NCI-H526 treated with DMSO at 0.1 percent for 48 hours (cell line): Measurements from ENCODE around the gene ICA1.
"Not testable (repeated sequence)": the region's sequence is repeated elsewhere in the genome, so short reads cannot be mapped to it uniquely, and the experiment has no call there.

Source experiments
- DNase-seq: peaks from one replicate; lab custom pipeline; 2025; lab: John Stamatoyannopoulos, UW

The ICA1 gene

GRCh38 chr7:8094164-8095140 is 167.5 kb downstream of the ICA1 start:
- no peak for DNase-seq

GRCh38 chr7:8092140-8092539 is 169.8 kb downstream of the ICA1 start:
- no peak for DNase-seq

- no peak for DNase-seq
These were observed 172.8 kb downstream of the ICA1 start for GRCh38 chr7:8089036-8089780.

- DNase-seq = no peak
These were observed 175.7 kb downstream of the ICA1 start for GRCh38 chr7:8086239-8086638.

GRCh38 chr7:8085420-8085819 is 176.5 kb downstream of the ICA1 start:
- DNase-seq = no peak

DNA sequence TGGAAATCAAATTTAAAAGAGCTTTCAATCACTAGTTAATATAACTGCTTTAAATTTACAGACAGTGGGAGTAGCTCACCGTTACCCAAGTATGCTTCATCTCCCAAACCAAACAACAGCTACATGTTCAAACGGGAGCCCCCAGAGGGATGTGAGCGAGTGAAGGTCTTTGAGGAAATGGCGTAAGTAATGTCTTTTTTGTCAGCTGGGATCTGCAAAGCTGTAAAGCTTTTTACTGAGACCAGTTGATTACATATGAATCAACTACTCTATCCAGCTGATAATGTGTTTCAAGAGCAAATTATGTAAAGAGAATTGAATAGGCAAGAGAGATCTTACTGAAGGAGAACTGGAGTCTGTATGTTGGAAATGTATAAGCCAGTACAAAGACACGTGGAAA is 177.1 kb downstream of the ICA1 start:
- DNase-seq = no peak

DNA sequence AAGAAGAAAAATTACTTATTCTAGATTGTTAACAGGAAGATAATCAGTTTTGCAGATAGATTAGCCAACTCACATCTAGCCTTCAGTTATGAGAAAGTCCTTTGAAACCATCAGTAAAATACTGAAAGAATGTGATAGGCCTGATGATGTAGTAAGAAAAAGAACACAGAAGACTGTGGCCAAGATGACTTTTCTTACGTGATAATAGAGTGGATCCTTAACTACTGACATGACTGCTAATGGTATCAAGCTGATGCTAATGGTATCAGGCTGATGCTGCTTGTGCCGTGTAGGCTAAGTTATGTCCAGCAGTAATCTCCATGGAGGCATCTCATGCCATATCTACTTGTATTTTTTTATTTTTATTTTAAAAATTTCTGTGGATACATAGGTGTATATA is 179.2 kb downstream of the ICA1 start:
- no peak for DNase-seq

DNA sequence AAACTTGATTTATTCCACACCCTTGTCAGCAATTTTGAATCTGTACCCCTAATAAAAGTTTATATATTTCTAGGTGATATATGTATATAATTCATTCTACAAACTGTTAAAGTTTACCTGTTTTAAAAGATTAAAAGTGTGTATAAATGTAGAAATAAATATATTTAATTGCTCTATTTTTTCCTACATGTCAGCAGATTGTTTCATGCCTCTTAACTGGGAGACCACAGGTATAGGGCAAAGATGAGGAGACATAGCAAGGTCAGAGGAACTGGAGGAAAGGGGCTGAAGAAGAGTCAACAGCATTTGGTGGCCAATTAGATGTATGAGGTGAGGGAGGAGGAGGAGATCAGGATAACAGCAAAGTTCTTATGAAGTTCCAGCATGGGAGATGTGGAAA is 183.5 kb downstream of the ICA1 start:
- DNase-seq = no peak

DNA sequence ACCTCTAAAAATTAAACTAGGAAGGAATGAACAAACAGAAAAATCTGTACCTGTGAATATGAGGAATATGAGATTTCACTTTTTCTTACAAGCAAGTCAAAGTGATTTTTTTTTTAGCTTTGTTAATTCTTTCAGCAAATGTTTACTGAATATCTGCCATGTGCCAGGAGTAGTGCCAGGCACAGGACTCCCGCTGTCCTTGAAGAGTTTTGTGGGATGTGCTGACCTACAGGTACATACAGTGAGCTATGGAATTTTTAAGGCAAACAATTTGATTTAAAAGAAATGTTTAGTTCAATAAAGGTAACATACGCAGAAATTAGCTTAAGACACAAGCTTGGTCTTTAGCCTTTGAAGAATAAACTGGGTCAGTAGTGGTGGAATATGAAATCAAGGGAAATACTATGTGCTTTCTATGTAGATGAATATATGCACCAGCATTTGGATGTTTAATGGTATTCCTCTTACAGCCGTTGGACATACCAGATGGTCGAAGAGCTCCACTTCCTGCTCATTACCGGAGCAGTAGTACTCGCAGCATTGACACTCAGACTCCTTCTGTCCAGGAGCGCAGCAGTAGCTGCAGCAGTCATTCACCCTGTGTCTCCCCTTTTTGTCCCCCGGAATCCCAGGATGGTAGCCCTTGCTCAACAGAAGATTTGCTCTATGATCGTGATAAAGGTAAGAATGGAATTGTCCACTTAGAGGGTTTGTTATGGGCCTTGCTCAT is 191.4 kb downstream of the ICA1 start:
- DNase-seq = no peak

DNA sequence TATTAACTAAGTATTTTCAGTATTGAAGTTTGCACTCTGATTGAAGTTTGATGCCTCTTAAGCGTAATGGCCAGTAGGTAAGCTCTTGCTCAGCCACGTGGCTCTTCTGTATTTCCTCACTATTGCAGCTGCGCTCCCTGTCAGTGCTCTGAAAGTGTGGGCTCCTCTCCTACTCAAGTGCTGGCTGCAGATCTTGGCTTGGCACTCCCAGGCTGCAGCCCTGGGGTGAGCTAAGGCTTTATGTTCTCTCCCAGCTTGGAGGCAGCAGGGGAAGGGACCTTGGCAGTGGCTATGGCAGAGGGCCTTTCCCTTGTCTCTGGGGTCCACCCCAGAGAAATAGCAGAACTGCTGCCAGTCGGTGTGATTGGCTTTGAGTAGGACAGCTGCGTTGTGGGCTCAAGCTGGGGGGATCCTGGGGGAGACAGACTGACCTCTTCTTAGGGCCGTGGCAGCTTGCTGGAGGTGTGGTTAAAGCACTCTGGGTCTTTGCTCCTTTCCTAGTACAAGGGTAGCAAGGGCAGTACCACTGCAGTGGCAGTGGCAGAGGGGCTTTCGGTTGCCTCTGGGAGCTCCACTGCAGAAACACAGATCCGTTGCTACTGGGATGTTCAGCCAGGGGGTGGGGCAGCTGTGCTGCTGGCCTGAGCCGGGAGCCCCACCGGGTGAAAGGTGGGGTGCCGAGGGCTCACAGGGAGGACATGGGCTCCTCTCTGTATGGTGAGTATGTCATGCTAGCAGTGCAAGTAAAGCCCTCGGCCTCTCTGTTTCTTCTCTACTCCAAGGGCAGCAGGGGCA is 192.9 kb downstream of the ICA1 start:
- no peak for DNase-seq

- DNase-seq = no peak
These were observed 196.6 kb downstream of the ICA1 start for GRCh38 chr7:8065356-8065813.

GRCh38 chr7:8064828-8065227 is 197.1 kb downstream of the ICA1 start:
- no peak for DNase-seq

DNA sequence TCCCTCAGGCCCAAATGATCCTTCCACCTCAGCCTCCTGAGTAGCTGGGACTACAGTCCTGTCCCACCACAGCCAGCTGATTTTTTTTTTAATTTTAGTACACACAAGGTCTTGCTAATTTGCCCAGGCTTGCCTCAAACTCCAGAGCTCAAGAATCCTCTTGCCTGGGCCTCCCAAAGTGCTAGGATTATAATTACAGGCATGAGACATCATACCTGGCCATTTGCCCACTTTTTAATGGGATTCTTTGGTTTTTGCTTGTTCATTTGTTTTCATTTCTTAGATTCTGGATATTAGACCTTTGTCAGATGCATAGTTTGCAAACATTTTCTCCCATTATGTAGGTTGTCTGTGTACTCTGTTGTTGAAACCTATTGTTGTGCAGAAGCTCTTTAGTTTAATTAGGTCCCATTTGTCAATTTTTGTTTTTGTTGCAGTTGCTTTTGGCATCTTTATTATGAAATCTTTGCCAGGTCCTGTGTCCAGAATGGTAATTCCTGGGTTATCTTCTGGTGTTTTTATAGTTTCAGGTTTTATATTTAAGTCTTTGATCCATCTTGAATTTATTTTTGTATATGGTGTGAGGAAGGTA is 198.2 kb downstream of the ICA1 start:
- DNase-seq = no peak

DNA sequence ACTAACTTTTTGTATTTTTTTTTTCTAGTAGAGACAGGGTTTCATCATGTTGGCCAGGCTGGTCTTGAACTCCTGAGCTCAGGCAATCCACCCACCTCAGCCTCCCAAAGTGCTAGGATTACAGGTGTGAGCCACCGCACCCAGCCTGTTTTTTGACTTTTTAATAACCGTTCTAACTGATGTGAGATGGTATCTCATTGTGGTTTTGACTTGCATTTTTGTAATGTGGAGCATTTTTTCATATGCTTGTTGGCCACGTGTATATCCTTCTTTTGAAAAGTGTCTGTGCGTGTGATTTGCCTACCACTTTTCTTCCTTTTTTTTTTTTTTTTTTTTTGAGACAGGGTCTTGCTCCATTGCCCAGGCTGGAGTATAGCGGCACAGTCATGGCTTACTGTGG is 198.7 kb downstream of the ICA1 start:
- DNase-seq = not testable (repeated sequence)
